Activated B cell treated with CpG ODN at 0.5 μM for 24 hours (primary cell): ENCODE measurements around the gene ELL. TPM values are rescaled to one million over a fixed set of nuclear protein-coding genes. Genes with fewer than 3 reads are reported as not detected.

ENCODE experiments used
- ATAC-seq: fragments of 200-7000 bp; cut with Tn5 transposase; one replicate; pipeline ENCODE4 v1.10.0; 2021; ENCODE audit warnings: low read depth, mild to moderate bottlenecking, moderate library complexity
- CTCF ChIA-PET: fragments of 350-600 bp; sonication (Branson Sonifier 250); formaldehyde crosslinking; loops from one replicate; lab custom pipeline; 2021; ENCODE audit warnings: antibody characterized with exemption; lab: Charles Lee
- POLR2A ChIA-PET: fragments of 350-600 bp; sonication (Branson Sonifier 250); formaldehyde crosslinking; loops from one replicate; lab custom pipeline; 2021; ENCODE audit warnings: antibody characterized with exemption; lab: Charles Lee
- DNase-seq: peaks from one replicate; pipeline ENCODE4 v3.0.0; 2022
- H3K27ac Mint-ChIP-seq: one replicate; pipeline ENCODE4 v1.8.0; 2020; ENCODE audit warnings: mixed read lengths
- H3K27me3 Mint-ChIP-seq: one replicate; pipeline ENCODE4 v1.8.0; 2021; ENCODE audit warnings: mixed read lengths
- H3K36me3 Mint-ChIP-seq: one replicate; pipeline ENCODE4 v1.8.0; 2021; ENCODE audit warnings: low read depth, mixed read lengths
- H3K4me1 Mint-ChIP-seq: one replicate; pipeline ENCODE4 v1.8.0; 2021; ENCODE audit warnings: mixed read lengths
- H3K4me3 Mint-ChIP-seq: one replicate; pipeline ENCODE4 v1.8.0; 2020; ENCODE audit warnings: mild to moderate bottlenecking, mixed read lengths
- H3K9me3 Mint-ChIP-seq: one replicate; pipeline ENCODE4 v1.8.0; 2020; ENCODE audit warnings: mixed read lengths
- intact Hi-C: fragments of 100-400 bp; cut with micrococcal nuclease; formaldehyde crosslinking; loops from one replicate; pipeline ENCODE4 v1.15.1; 2024
- total RNA-seq: library from RNA; stranded (reverse); gene quantifications from 2 replicates; pipeline ENCODE4 v1.2.3, GENCODE V29; 2022
- TF ChIP-seq, protein P1 (sequence below): fragments of 200-600 bp; IDR thresholded peaks from one replicate; pipeline ENCODE4 v1.8.0; 2022; ENCODE audit warnings: antibody characterized with exemption, mild to moderate bottlenecking

Gene ELL
- total RNA-seq, 1 donor from 2014 or later: 32.6 TPM

DNA sequence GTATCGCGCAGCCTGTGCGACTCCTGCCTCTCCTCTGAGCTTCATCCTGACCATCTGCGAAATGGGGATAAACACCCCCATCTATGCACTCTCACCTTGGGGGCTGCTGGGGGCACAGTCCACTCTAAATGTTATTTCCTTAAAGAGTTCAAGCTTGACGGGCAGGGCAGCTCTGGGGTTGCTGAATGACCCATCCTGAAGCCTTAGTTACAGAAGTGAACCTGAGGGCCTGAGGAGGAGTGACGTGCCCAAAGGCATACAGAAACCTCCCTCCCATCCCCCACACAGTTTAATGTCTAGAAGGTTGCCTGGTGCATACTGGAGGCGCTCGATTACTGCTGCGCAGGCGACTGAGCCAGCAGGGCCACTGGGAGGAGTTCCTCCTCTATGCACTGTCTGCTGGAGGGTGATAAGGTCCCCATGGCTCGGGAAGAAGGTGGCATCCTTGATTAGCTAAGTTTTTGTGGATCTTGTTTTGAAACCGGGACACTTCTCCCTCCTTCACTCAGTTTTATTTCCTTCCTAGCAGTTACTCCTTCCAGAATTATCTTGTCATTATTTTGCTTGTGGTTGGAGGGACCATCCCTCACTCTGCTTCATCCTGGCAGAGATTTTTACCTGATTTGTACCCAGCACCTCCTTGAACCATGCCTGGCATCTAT is 22.1 kb upstream of the ELL start:
- ChIA-PET CTCF (interaction anchor here (1.0 to 1.1 kb wide), 3 partner anchors 22 to 45 kb away, joined by 3 to 4 read pairs (median 4); partner anchors contain the start of genes ELL, REX1BD and UBA52), POLR2A (interaction anchor here (1.1 to 3.6 kb wide), 4 partner anchors 13 to 45 kb away, joined by 3 to 47 read pairs (median 15); partner anchors contain the start of genes ELL, KXD1, REX1BD and UBA52)
- H3K4me1 Mint-ChIP-seq: peaks cover 23% of the 10 kb centered on the region
- peaks cover 17% of the 10 kb centered on the region for H3K36me3 Mint-ChIP-seq
- DNase-seq (no peak), ATAC-seq (peak; percentile 60)
- intact Hi-C loops: loop anchor here (1.0 to 5.0 kb wide), 4 partner anchors 13 to 43 kb away; partner anchors contain the start of genes ELL, KXD1, REX1BD and UBA52
- TF ChIP-seq, protein P1, sequence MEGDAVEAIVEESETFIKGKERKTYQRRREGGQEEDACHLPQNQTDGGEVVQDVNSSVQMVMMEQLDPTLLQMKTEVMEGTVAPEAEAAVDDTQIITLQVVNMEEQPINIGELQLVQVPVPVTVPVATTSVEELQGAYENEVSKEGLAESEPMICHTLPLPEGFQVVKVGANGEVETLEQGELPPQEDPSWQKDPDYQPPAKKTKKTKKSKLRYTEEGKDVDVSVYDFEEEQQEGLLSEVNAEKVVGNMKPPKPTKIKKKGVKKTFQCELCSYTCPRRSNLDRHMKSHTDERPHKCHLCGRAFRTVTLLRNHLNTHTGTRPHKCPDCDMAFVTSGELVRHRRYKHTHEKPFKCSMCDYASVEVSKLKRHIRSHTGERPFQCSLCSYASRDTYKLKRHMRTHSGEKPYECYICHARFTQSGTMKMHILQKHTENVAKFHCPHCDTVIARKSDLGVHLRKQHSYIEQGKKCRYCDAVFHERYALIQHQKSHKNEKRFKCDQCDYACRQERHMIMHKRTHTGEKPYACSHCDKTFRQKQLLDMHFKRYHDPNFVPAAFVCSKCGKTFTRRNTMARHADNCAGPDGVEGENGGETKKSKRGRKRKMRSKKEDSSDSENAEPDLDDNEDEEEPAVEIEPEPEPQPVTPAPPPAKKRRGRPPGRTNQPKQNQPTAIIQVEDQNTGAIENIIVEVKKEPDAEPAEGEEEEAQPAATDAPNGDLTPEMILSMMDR: no peak
- peak overlapping the region; percentile 90 for H3K27ac Mint-ChIP-seq
- H3K27me3 Mint-ChIP-seq: peaks cover 4% of the 10 kb centered on the region
- H3K4me3 Mint-ChIP-seq: peak overlapping the region; percentile 90
- H3K9me3 Mint-ChIP-seq: no peaks in the 10 kb centered on the region

DNA sequence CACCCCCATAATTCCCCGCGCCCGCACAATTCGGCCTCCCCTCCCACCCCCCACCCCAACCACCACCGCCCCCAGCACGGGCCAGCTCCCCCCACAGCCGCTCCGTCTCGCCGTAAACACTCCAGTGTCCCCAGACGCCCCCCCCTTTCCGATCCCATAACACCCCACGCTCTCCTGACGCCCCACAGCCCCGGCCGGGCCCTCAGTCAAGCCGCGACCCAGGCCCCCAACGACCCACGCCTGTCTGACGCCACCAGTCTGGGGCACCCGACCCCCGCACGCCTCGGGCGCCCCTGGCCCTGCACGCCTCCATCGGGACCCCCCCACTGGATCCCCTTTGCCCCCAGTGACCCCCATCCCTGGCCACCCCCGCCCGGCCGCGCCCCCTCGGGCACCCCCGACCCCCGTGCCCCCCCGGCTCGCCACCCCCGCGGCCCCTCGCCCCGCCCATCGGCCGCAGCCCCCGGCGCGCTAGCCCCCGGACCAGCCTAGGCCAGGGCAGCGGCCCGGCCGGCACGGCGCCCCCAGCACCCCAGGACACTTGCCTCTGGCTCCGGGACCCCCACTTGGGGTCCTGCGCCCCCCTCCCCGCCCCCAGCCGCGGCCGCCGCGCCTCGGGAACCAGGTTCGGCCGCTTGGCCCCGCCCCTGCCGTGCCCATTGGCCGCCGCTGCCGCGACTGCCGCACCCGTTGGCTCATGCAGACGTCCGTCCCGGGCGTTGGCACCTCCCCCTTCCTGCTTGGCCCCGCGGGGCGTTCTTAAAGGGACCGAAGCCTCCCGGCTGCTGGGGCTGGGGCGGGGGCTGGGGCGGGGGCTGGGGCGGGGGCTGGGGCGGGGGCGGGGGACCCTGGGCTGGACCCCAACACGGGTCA is 21.3 kb upstream of the ELL start, which contains the start of gene FKBP8:
FKBP8 (minus strand) TSS at position 633 of the 873 bp plus-strand sequence. CDS start 1,603 bp downstream, outside the sequence.
- Mint-ChIP-seq H3K27ac (peak within 1 kb of the TSS; percentile 90), H3K27me3 (no peaks in the 10 kb centered on the region), H3K36me3 (peaks cover 21% of the 10 kb centered on the region), H3K4me3 (peak within 1 kb of the TSS; percentile 90), H3K4me1 (peaks cover 23% of the 10 kb centered on the region), H3K9me3 (no peaks in the 10 kb centered on the region)
- intact Hi-C loops: loop anchor here (1.0 to 5.0 kb wide), 3 partner anchors 21 to 44 kb away; partner anchors contain the start of genes ELL, REX1BD and UBA52
- ChIA-PET CTCF (interaction anchor here (1.0 to 1.1 kb wide), 2 partner anchors 21 to 28 kb away, joined by 4 read pairs; partner anchors contain the start of genes ELL and UBA52), POLR2A (interaction anchor here (0.6 to 3.6 kb wide), 10 partner anchors 14 to 425 kb away, joined by 3 to 47 read pairs (median 4); partner anchors contain the start of genes COPE, DDX49, ELL and KXD1)
- TF ChIP-seq, protein P1: no peak
- DNase-seq: peak; percentile 92
- peak; percentile 99 for ATAC-seq

DNA sequence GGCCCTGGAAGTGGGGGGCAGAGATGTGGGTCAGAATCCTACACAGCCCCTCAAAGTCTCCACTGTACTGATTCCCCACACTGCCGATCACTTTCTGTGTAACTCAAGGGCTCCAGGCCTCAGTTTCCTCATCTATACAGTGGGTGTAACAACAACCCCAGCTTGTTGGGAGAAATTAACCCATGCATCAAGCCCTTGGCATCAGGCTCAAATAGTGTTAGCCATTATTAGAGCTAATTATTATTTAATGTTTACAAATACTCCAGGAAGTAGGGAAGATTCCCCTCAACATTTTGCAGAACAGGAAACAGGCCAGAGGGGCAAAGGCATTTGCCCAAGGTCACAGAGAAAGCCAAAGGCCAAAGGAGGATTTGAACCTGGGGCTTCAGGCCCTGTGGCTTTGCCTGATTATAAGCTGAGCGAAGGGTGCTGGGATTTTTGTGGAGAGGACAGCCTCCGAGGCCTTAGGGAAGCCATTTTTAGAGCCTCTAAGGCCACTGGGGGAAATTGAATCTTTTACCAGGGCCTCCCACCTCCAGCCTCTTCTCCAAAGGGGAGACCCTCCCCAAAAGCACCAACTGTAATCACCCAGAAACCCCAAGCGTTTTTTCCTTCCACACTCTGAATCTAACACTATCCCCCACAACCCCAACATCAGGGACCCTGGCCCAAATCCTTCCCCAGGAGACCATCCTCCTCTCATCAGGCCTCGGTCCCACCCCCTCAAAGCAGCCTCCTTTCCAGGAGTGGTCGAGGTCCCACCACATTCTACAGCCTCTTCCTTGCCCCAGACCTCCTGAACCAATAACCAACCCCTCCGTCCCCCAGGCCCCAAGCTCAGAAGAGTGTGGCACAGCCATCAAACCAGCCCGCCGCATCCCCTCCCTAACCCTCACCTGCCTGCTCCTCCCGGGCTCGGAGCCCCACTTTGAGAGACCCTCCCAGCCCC is 20.4 kb upstream of the ELL start:
- POLR2A ChIA-PET: interaction anchor here (0.6 to 3.6 kb wide), 7 partner anchors 15 to 424 kb away, joined by 3 to 47 read pairs (median 4); partner anchors contain the start of genes COPE, DDX49, ELL and KXD1
- CTCF ChIA-PET: no interaction called here

More for the DNA sequence above, 20.4 kb upstream of the ELL start:
- Mint-ChIP-seq H3K27me3 (no peaks in the 10 kb centered on the region), H3K4me3 (peak overlapping the region; percentile 89), H3K36me3 (peaks cover 23% of the 10 kb centered on the region), H3K4me1 (peaks cover 23% of the 10 kb centered on the region), H3K9me3 (no peaks in the 10 kb centered on the region), H3K27ac (peak overlapping the region; percentile 83)
- intact Hi-C loops: loop anchor here (5.0 kb wide), 1 partner anchor 45 kb away; the partner anchor contains the start of gene REX1BD
- TF ChIP-seq, protein P1: no peak
- ATAC-seq: no peak
- no peak for DNase-seq
